HCEC 1CT (cell line): ENCODE measurements around the gene ITPR1.
"Not testable (repeated sequence)": the region's sequence is repeated elsewhere in the genome, so short reads cannot be mapped to it uniquely, and the experiment has no call there.

ENCODE experiments used
- DNase-seq: peaks from one replicate; pipeline ENCODE4 v3.0.0-alpha.2; 2017

Gene ITPR1

DNA sequence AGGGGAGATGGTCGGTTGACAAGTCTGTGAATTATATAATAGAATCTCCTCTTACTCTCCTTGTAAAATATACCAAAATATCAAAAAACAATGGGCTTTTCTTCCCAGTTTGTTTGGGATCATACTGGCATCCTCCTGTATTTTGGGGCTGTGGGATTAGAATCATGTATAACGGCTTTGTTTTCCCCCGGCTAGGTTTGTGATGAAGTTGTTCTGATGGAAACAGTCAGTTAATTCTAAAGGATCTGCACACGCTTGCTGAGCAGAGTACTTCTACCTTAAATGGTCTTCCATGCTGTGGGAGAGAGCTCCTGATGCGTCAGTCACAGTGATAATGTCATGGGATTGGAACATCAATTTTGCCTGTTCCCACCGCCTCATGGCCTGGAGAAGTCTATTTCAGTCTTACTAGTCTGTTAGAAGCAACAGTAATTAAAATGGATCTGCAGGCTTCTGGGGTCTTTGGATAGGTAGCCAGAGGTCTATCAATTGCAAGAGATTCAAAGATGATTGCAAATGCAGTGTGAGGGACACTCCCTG, 81.3 kb downstream of the ITPR1 start:
- DNase-seq: no peak

DNA sequence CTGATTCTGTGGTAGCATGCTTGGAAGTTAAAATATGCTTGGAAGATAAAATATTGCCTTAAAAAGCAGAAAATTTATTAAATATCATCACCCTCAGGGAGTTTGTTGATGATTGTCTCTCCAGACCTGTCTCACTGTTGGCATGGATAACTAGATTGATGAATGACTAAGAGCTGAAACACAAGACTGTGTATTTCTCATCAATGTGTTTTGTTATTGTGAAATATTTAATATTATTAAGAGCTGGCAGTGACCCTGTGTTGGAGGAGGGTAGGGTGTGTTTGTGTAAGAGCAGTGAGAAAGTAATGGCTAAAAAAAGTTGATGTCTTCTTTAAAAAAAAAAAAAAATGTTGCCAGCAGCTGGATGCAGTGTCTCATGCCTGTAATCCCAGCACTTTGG, 82.2 kb downstream of the ITPR1 start:
- peak; percentile 57 for DNase-seq

DNA sequence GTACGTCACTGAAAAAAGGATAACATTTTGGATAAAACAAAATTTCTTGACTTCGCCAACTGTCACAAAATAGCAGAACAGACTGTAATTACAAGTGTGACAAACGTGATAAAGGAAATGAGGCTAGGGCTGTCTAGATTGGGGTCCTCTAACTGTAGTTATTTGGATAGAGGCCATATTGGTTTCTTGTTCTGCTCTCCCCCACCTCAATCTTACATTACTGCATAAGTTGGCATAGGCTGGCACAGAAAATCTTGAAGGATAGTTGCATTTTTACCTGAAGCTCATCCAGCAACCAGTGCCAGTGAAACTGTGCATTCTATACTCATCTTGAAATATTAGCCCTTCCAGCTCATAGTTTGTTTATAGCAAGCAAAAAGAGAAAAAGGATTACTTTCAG, 84.6 kb downstream of the ITPR1 start:
- no peak for DNase-seq

- no peak for DNase-seq
These were observed 87.4 kb downstream of the ITPR1 start for GRCh38 chr3:4580346-4581123.

DNA sequence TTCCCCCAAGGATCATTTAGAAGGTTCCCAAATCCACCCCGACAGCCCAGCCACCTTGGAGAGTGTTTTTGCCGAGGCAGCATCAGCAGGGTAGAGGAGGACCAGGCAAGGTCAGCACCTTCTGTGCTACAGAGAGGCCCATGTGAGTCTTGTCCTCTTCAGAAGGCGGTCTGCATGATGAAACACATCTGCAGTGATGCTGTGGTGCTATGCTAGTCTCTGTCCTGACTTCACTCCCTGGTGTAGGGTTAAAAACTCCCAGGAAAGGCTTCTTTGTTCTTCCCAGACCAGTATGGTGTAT, 87.9 kb downstream of the ITPR1 start:
- DNase-seq: no peak

DNA sequence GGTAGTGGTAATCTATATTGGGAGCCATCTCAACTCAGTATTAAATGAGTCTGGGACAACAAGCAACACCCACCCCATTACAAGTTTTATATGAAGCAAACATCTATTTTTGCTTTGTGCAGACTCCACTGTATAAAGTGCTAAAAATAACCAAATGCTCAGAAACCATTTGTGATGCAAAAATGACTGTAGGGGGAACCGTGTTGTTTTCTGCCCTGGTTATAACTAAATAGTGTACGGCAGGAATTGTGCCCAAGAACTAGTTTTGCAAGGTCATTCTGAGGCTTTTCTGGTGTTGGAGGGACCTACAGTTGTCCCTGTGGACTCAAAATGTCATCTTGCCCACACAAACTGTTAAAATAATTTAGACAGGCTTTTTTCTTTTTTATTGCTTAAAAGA, 88.3 kb downstream of the ITPR1 start:
- no peak for DNase-seq

DNA sequence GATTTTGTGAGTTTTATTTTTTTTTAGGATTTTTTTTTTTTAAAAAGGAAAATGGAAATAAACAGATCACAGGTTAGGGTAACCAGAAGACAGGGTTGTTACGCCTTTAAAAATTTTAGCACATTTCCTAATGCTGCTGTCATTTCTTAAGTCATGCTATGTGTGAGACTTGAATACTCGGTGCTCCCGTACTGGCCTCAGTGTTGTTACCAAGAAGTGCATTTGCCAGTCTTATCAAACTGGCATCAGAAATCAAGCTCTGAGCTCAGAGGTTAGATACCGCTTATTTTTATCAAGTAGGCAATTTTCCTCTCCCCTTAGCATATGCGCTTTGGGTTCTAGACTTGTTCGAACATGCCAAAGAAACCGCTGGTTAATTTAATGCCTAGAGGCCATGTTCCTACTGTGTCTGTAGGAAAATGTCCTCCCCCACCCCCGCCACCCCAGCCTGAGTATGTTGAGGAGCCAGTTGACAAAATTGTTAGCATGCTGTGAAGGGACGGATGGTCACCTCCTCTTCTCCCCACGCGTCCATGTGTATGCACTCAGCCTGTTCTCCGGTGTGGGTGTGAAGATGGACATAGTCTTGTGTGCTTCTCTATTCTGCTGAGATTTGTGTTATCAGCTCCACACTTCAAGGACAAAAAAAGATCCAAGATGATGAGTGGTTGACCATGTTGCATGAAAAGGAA, 88.9 kb downstream of the ITPR1 start:
- no peak for DNase-seq

- peak; percentile 71 for DNase-seq
These were observed 89.5 kb downstream of the ITPR1 start for GRCh38 chr3:4582624-4583023.

DNA sequence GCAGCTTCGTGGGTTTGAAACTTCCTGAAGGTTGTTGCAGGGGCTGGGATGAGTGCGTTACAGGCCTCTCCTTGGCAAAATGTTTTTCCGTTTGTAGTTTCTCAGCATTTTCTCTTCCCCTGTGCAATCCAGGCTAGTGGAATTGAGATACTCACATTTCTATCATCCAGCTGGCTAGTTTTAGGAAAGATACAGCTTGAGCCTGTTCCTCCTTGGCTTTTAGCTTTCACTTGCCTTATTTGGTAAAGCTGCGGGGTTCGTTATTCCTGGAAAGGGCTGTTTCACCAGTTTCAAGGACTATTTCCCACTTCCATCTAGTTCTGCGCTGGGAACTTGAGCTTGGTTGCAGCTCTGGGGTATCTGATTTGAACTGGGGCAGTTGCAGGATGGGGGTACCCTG, 90.3 kb downstream of the ITPR1 start:
- peak; percentile 76 for DNase-seq

GRCh38 chr3:4584456-4585249, 91.5 kb downstream of the ITPR1 start:
- DNase-seq: peak; percentile 56

GRCh38 chr3:4586381-4586780, 93.2 kb downstream of the ITPR1 start:
- DNase-seq: no peak

DNA sequence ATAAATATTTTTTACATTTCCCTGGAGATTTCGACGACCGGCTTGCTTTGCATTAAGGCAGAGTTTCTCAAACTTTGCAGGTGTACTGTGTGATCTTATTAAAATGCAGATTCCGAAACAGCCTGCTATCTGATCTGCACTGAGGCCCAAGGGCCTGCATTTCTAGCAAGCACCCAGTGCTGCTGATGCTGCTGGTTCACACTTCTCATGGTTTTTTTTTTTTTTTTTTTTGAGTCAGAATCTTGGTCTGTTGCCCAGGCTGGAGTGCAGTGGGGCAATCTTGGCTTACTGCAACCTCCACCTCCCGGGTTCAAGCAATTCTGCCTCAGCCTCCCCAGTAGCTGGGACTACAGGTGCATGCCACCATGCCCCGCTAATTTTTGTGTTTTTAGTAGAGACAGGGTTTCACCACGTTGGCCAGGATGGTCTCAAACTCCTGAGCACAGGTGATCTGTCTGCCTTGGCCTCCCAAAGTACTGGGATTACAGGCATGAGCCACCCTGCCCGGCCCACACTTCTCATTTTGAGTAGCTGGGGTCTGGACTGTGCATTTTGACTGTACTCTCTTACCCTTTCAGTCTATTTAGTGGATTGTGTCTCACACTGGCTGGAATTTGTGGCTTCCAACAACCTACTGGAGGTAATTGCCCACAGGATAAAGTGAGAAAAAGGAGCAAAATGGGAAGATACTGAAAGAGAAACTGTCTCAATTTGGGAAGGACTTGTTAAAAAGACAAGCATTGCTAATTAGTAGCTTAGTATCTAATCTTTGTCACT, 94.1 kb downstream of the ITPR1 start:
- DNase-seq: peak; percentile 15

DNA sequence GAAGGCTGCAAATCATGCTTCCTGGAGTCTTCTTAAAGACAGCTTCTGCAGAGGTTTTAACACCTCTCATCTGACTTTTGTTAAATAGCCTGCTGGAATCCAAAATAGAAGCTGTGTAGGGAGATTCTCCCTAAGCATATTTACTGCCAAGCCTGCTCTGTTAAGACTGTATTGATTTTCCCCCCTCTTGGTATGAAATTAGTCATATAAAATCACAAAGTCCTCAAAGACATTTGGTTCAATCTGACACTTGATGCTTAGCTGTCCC, 94.6 kb downstream of the ITPR1 start:
- no peak for DNase-seq

GRCh38 chr3:4588466-4588865, 95.3 kb downstream of the ITPR1 start:
- DNase-seq: peak; percentile 80

GRCh38 chr3:4589475-4590097, 96.4 kb downstream of the ITPR1 start:
- no peak for DNase-seq

GRCh38 chr3:4590849-4591248, 97.7 kb downstream of the ITPR1 start:
- DNase-seq: not testable (repeated sequence)

DNA sequence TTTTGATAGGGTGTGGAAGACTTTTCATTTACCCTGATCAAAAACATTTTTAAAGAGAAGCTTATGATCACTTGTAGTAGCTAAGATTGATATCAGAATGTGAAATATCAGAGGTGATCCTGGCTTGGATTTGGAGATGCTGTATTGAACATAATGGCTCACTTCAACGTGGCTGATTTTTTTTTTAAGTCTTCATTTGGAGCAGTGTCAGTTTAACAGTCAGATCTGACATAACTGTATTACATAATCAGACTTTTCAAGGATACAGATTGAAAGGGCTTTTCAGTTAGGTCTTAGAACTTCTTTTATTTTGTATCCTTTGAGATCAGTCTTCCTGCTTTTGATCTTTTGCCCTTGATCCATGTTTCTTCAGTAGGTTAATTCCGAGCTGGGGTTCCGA, 98.5 kb downstream of the ITPR1 start:
- DNase-seq: no peak

DNA sequence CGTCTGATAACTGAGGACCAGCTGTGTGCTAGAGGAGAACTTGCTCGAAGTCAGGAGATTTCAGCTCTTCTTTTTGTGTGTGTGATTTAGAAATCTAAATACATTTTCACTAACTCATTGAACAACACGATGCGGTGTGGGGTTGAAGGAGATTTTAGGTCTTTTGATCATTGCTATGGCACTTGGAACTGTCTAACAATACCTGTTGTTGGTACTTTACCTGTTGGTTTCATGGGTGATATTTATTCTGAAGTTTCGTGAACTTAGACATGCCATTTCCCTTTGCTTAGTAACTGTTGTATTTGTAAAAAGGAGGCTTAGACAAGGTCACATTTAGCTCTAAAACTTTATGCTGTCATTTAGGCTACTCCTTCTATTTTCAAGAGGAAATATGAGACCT, 99.9 kb downstream of the ITPR1 start:
- DNase-seq: no peak

DNA sequence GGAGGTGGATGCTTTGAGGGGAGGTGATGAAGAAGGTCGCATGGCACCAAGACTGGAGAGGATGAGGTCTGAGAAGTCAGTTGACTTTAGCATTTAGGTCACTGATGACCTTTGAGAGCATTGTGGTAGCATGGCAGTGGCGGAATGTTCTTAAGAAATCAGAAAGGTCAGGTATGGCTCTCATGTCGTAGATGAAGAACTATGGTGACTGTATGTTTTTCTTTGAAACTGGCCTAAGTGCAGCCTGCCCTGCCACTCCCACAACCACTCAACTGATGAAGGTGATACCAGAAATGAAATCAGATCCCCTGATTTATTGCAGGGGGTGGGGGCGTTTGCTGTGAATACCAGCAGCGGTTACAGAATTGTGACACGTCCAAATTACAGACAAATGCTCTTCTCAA, 102.6 kb downstream of the ITPR1 start:
- DNase-seq: no peak

DNA sequence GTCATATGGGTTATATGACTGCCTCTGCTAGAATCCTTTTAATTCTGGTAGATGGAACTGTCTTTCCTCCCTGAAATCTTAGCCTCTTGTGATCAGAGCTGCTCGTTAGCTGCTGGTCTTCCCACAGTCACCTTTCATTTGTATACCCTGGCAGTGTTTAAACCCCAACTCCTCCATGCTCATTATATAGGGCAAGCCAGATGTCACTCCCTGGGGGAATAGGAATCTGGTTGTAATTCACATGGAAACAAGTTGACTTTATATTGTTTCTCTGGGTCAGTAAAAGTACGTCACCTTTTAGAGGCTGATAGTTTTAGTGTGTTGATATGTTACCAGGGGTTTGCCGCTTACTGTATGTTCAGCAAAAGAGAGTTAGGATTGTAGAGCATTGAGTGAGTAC, 103.5 kb downstream of the ITPR1 start:
- DNase-seq: no peak

DNA sequence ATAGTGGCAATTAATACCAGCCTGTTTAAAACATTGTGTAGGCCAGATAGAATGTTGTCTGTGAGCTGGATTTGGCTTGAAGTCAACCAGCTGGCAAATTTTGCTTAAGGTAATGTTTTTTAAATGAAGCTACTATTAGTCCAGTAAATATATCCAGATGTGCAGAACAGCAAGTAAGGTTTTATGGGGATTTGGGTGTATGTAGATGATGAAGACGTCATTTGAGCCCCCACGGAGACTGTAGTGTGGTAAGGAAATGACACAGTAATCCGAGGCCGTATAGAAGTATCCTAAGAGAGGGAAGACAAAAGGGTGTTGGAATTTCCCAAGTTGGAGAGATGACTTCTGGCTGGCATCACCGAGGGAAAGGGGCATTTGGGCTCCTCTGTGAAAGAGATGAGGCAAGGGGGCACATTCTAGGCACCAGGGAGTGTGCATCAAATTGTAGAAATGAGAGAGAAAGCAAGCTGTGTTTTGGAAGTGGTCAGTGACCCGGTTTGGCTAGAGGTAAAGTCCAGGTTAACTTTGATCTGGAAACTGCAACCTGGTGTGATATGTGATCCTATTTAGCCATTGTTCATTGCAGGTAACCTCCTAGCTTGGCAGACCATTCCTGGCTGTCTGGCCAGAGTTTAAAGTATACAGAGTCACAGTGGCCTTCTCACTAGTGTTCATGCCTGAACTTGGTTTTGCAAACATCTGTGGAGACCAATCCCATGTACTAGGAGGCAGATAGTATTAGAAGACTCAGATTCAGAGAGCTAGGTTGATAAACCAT, 104.2 kb downstream of the ITPR1 start:
- DNase-seq: no peak

DNA sequence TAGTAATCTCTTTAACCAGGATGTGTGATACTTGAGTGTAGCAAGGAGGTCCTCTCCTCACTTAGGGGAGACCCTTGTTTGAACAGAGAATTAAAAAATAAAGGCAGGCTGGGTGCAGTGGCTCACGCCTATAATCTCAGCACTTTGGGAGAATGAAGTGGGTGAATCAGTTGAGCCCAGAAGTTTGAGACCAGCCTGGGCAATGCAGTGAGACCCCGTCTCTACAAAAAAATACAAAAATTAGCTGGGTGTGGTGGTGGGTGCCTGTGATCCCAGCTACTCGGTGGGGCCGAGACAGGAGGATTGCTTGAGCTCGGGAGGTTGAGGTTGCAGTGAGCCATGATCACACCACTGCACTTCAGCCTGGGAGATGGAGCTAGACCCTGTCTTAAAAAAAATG, 105.1 kb downstream of the ITPR1 start:
- not testable (repeated sequence) for DNase-seq
